H1 (cell line): ENCODE data around the gene TESMIN. TPM values are rescaled to one million over a fixed set of nuclear protein-coding genes. Genes with fewer than 3 reads are reported as not detected.

Experiments
- CTCF ChIA-PET: fragments of 300-600 bp; sonication (Branson Sonifier 250); formaldehyde crosslinking; loops from one replicate; lab custom pipeline; 2021; ENCODE audit not compliant: partially characterized antibody; lab: Charles Lee
- POLR2A ChIA-PET: fragments of 300-600 bp; sonication (Branson Sonifier 250); formaldehyde crosslinking; loops from one replicate; lab custom pipeline; 2021; ENCODE audit warnings: inconsistent platforms; ENCODE audit not compliant: partially characterized antibody; lab: Charles Lee
- DNase-seq, 2 experiments: peaks; one replicate each; pipeline versions ENCODE4 v3.0.0 to v3.0.0-alpha.2; 2010 to 2022; ENCODE audit warnings: low spot score in 2 of 2, low read depth in 1 of 2, mixed read lengths in 1 of 2
- FAIRE-seq: peaks from 2 replicates; lab custom pipeline; 2011; peaks lifted over from hg19 to GRCh38; lab: Jason Lieb, UNC
- H2AFZ ChIP-seq: 2 replicates; pipeline ENCODE4 v1.8.1; 2012; ENCODE audit warnings: low read length, inconsistent platforms
- H2AK5ac ChIP-seq: 2 replicates; pipeline ENCODE4 v1.6.1; 2013; ENCODE audit warnings: low read depth, low read length
- H2BK120ac ChIP-seq: replicated peaks from 2 replicates; pipeline ENCODE3; 2013; ENCODE audit warnings: low read depth, low read length, inconsistent platforms
- H2BK12ac ChIP-seq: 2 replicates; pipeline ENCODE4 v1.6.1; 2013; ENCODE audit warnings: low read depth, low read length
- H2BK15ac ChIP-seq: 2 replicates; pipeline ENCODE4 v1.6.1; 2013; ENCODE audit warnings: low read length
- H2BK20ac ChIP-seq: 2 replicates; pipeline ENCODE4 v1.6.1; 2013; ENCODE audit warnings: low read length
- H2BK5ac ChIP-seq: 2 replicates; pipeline ENCODE4 v1.6.1; 2013; ENCODE audit warnings: low read depth, low read length
- H3K14ac ChIP-seq: 2 replicates; pipeline ENCODE4 v1.6.1; 2013; ENCODE audit warnings: inconsistent platforms; ENCODE audit not compliant: insufficient read length
- H3K18ac ChIP-seq: 2 replicates; pipeline ENCODE4 v1.6.1; 2013; ENCODE audit warnings: low read length; ENCODE audit errors: extremely low read depth
- H3K23ac ChIP-seq: 2 replicates; pipeline ENCODE4 v1.6.1; 2013; ENCODE audit warnings: inconsistent platforms; ENCODE audit not compliant: insufficient read length
- H3K23me2 ChIP-seq: 2 replicates; pipeline ENCODE4 v1.6.1; 2013; ENCODE audit warnings: low read depth, low read length
- H3K27ac ChIP-seq: 2 replicates; pipeline ENCODE4 v1.6.1; 2011; ENCODE audit warnings: low read depth, low read length, inconsistent platforms
- H3K27me3 ChIP-seq, 4 experiments: replicated peaks in 1 of 4; 1 replicate in 1 of 4; 2 replicates in 3 of 4; pipeline versions ENCODE4 v1.6.1 to v1.8.1; 2011 to 2013; ENCODE audit warnings: low read length in 3 of 4, mild to moderate bottlenecking in 3 of 4, inconsistent platforms in 2 of 4, mixed read lengths in 2 of 4, moderate library complexity in 1 of 4; ENCODE audit not compliant: control insufficient read depth in 3 of 4, insufficient read depth in 3 of 4; ENCODE audit errors: extremely low read depth in 1 of 4
- H3K36me3 ChIP-seq, 4 experiments: 2 replicates each; pipeline versions ENCODE4 v1.6.1 to v1.8.1; 2011 to 2013; ENCODE audit warnings: mild to moderate bottlenecking in 4 of 4, low read length in 3 of 4, moderate library complexity in 2 of 4, control low read depth in 1 of 4, inconsistent platforms in 1 of 4; ENCODE audit not compliant: insufficient read depth in 4 of 4, control insufficient read depth in 2 of 4
- H3K4ac ChIP-seq: replicated peaks from 2 replicates; pipeline ENCODE3; 2013; ENCODE audit warnings: low read length, low read depth, mixed read lengths, inconsistent platforms; ENCODE audit not compliant: insufficient read length
- H3K4me1 ChIP-seq, 4 experiments: replicated peaks in 1 of 4; 1 replicate in 1 of 4; 2 replicates in 3 of 4; pipeline versions ENCODE4 v1.6.1 to v1.8.1; 2011 to 2013; ENCODE audit warnings: low read length in 3 of 4, inconsistent platforms in 2 of 4, mixed read lengths in 1 of 4; ENCODE audit not compliant: insufficient read depth in 4 of 4, control insufficient read depth in 3 of 4
- H3K4me2 ChIP-seq, 2 experiments: 2 replicates each; pipeline versions ENCODE4 v1.6.1 to v1.8.1; 2011 to 2013; ENCODE audit warnings: low read depth in 2 of 2, low read length in 2 of 2, control low read depth in 1 of 2, inconsistent platforms in 1 of 2, mild to moderate bottlenecking in 1 of 2; ENCODE audit not compliant: insufficient read depth in 1 of 2
- H3K4me3 ChIP-seq, 4 experiments: fragments of 200-600, 300-600 bp in 1 of 4; sonication (generic), shearing (Covaris generic), sonication (Bioruptor Twin) in 1 of 4; 2 replicates each; pipeline versions ENCODE4 v1.5.1 to v1.8.1; 2011 to 2016; ENCODE audit warnings: low read length in 4 of 4, low read depth in 3 of 4, control low read depth in 2 of 4, inconsistent platforms in 2 of 4, mild to moderate bottlenecking in 2 of 4, mixed read lengths in 1 of 4, moderate library complexity in 1 of 4; ENCODE audit not compliant: insufficient read depth in 2 of 4; ENCODE audit errors: extremely low read depth in 1 of 4
- H3K56ac ChIP-seq: replicated peaks from 2 replicates; pipeline ENCODE3; 2013; ENCODE audit warnings: low read depth, mild to moderate bottlenecking, mixed read lengths, low read length, inconsistent platforms; ENCODE audit not compliant: insufficient read length
- H3K79me1 ChIP-seq: 2 replicates; pipeline ENCODE4 v1.6.1; 2013; ENCODE audit warnings: low read depth, low read length, control low read depth
- H3K79me2 ChIP-seq, 2 experiments: 2 replicates each; pipeline versions ENCODE4 v1.6.1 to v1.8.1; 2012 to 2013; ENCODE audit warnings: low read length in 2 of 2, mild to moderate bottlenecking in 2 of 2, inconsistent platforms in 1 of 2; ENCODE audit not compliant: insufficient read depth in 2 of 2, control insufficient read depth in 1 of 2
- H3K9ac ChIP-seq, 4 experiments: replicated peaks in 1 of 4; 1 replicate in 1 of 4; 2 replicates in 3 of 4; pipeline versions ENCODE4 v1.6.1 to v1.8.1; 2011 to 2013; ENCODE audit warnings: low read depth in 3 of 4, low read length in 3 of 4, control low read depth in 2 of 4, mild to moderate bottlenecking in 2 of 4, moderate library complexity in 2 of 4, inconsistent platforms in 1 of 4; ENCODE audit errors: extremely low read depth in 1 of 4
- H3K9me3 ChIP-seq, 2 experiments: 2 replicates each; pipeline versions ENCODE4 v1.6.1 to v1.8.1; 2012 to 2013; ENCODE audit warnings: mild to moderate bottlenecking in 2 of 2, moderate library complexity in 2 of 2, control low read depth in 1 of 2, inconsistent platforms in 1 of 2, low read depth in 1 of 2, low read length in 1 of 2, mixed read lengths in 1 of 2; ENCODE audit not compliant: insufficient read depth in 2 of 2
- H4K20me1 ChIP-seq, 2 experiments: replicated peaks in 1 of 2; 2 replicates each; pipeline versions ENCODE3 to v1.8.1; 2011 to 2013; ENCODE audit warnings: inconsistent platforms in 2 of 2, low read length in 2 of 2, mild to moderate bottlenecking in 1 of 2; ENCODE audit not compliant: insufficient read depth in 2 of 2, control insufficient read depth in 1 of 2
- H4K5ac ChIP-seq: 2 replicates; pipeline ENCODE4 v1.6.1; 2013; ENCODE audit warnings: low read length, low read depth, mixed read lengths, inconsistent platforms; ENCODE audit not compliant: insufficient read length
- H4K8ac ChIP-seq: 2 replicates; pipeline ENCODE4 v1.8.0; 2013; ENCODE audit warnings: mild to moderate bottlenecking, moderate library complexity, low read length, inconsistent platforms; ENCODE audit not compliant: insufficient read depth; ENCODE audit errors: extremely low read depth
- H4K91ac ChIP-seq: replicated peaks from 2 replicates; pipeline ENCODE3; 2013; ENCODE audit warnings: low read length, mixed read lengths, inconsistent platforms; ENCODE audit not compliant: insufficient read length
- CHD2 ChIP-seq: IDR thresholded peaks from 2 replicates; pipeline ENCODE4 v1.6.1; 2012; ENCODE audit warnings: low read length, improper control_type of control experiment
- EP300 ChIP-seq, 2 experiments: IDR thresholded peaks; 1 replicate in 1 of 2; 2 replicates in 1 of 2; pipeline ENCODE4 v1.6.1; 2011 to 2012; ENCODE audit warnings: low read depth in 2 of 2, low read length in 2 of 2, mild to moderate bottlenecking in 2 of 2, borderline replicate concordance in 1 of 2, inconsistent platforms in 1 of 2, moderate library complexity in 1 of 2
- GTF2F1 ChIP-seq: IDR thresholded peaks from 2 replicates; pipeline ENCODE4 v1.6.1; 2012; ENCODE audit warnings: low read depth, low read length, improper control_type of control experiment, borderline replicate concordance
- KDM1A ChIP-seq: fragments of 200-600, 300-600 bp; sonication (generic); IDR thresholded peaks from 2 replicates; pipeline ENCODE4 v1.7.1; 2016; ENCODE audit warnings: mild to moderate bottlenecking, low read length, borderline replicate concordance
- NRF1 ChIP-seq: IDR thresholded peaks from 2 replicates; pipeline ENCODE4 v1.6.1; 2011; ENCODE audit warnings: mild to moderate bottlenecking, low read depth, low read length, improper control_type of control experiment
- RAD21 ChIP-seq, 2 experiments: IDR thresholded peaks in 1 of 2; conservative IDR thresholded peaks in 1 of 2; 2 replicates each; pipeline ENCODE4 v1.6.1; 2011; ENCODE audit warnings: low read depth in 2 of 2, low read length in 2 of 2, improper control_type of control experiment in 1 of 2, inconsistent platforms in 1 of 2, mild to moderate bottlenecking in 1 of 2, moderate library complexity in 1 of 2
- RBBP5 ChIP-seq: IDR thresholded peaks from 2 replicates; pipeline ENCODE4 v1.7.1; 2012; ENCODE audit warnings: low read depth, mild to moderate bottlenecking, inconsistent platforms, low read length, moderate library complexity, borderline replicate concordance
- SIN3A ChIP-seq, 2 experiments: IDR thresholded peaks in 1 of 2; conservative IDR thresholded peaks in 1 of 2; 2 replicates each; pipeline ENCODE4 v1.6.1; 2011 to 2012; ENCODE audit warnings: low read length in 2 of 2, improper control_type of control experiment in 1 of 2, low read depth in 1 of 2, mild to moderate bottlenecking in 1 of 2
- SP2 ChIP-seq: IDR thresholded peaks from 2 replicates; pipeline ENCODE4 v1.6.1; 2012; ENCODE audit warnings: mild to moderate bottlenecking, low read length, inconsistent platforms
- SRF ChIP-seq: IDR thresholded peaks from 2 replicates; pipeline ENCODE4 v1.6.1; 2011; ENCODE audit warnings: mild to moderate bottlenecking, low read depth, low read length, moderate library complexity
- TAF1 ChIP-seq: IDR thresholded peaks from 2 replicates; pipeline ENCODE4 v1.6.1; 2011; ENCODE audit warnings: mild to moderate bottlenecking, low read depth, low read length
- TBP ChIP-seq: IDR thresholded peaks from 2 replicates; pipeline ENCODE4 v1.6.1; 2011; ENCODE audit warnings: low read depth, low read length, improper control_type of control experiment
- ZNF274 ChIP-seq: IDR thresholded peaks from 2 replicates; pipeline ENCODE4 v1.7.0; 2012; ENCODE audit warnings: low read length, borderline replicate concordance; ENCODE audit errors: extremely low read depth
- WGBS, 2 experiments: shearing (Covaris generic) in 1 of 2; methylation state at CpG; one replicate each; pipeline versions ENCODE4 v1.1.6 to v1.1.7; 2013 to 2015; ENCODE audit warnings: low lambda C conversion rate in 2 of 2, mixed read lengths in 2 of 2, inconsistent platforms in 1 of 2, low coverage in 1 of 2, missing lambda C conversion rate in 1 of 2; ENCODE audit not compliant: insufficient replicate concordance in 2 of 2, insufficient coverage in 1 of 2, insufficient read length in 1 of 2; ENCODE audit errors: extremely low coverage in 1 of 2, missing lambda C conversion rate in 1 of 2; 5-methylcytosine and 5-hydroxymethylcytosine counted together
- polyA plus RNA-seq, 7 experiments: library from polyadenylated mRNA; depleted of rRNA in 3 of 7; stranded (reverse) in 5 of 7; unstranded in 2 of 7; fragments of >200 nt in 5 of 7; fragments of 200-250 nt in 2 of 7; gene quantifications; 1 replicate in 5 of 7; 2 replicates in 1 of 7; 4 replicates in 1 of 7; pipeline versions ENCODE4 v1.2.1 to v1.2.3, GENCODE V29; 2011 to 2013; ENCODE audit warnings: missing spikeins in 2 of 7, mixed read lengths in 2 of 7
- total RNA-seq: library from RNA; stranded (reverse); fragmentation: NEBNext Ultra II Directional; extraction: Animal tissue kit (Norgen Biotek cat#: 25700); gene quantifications from 2 replicates; pipeline ENCODE4 v1.2.1, GENCODE V29; 2021
- TF ChIP-seq, protein P1 (sequence below): IDR thresholded peaks from 2 replicates; pipeline ENCODE4 v1.6.1; 2012; ENCODE audit warnings: inconsistent platforms

TESMIN gene
- total and polyA plus RNA-seq, 2 of the 8 experiments (the other 6 are each of a cell fraction or from before 2014, with no cell fraction given): 22.6 to 61.1 TPM

DNA sequence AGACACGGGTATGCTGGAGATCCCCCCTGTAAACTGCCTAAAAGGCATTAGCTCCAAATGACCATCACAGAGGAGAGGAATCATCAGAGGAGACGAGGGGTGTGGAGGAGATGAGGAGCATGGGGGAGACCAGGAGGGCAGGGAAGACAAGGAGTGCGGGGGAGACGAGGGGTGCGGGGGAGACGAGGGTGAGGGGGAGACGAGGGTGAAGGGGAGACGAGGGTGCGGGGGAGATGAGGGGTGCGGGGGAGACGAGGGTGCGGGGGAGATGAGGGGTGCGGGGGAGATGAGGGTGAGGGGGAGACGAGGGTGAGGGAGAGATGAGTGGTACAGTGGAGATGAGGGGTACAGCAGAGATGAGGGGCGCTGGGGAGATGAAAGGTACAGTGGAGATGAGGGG, 84.5 kb downstream of the TESMIN start:
- DNase-seq (no peak), FAIRE-seq (no peak)
- Histone ChIP-seq H4K5ac (no peak overlapping the region), H4K91ac (no peak overlapping the region), H2BK5ac (no peak overlapping the region), H3K79me1 (no peaks in the 10 kb centered on the region), H3K79me2 (no peaks in the 10 kb centered on the region), H2BK20ac (no peak overlapping the region), H2BK15ac (no peak overlapping the region), H4K8ac (no peak overlapping the region), H3K9ac (no peak overlapping the region), H2BK120ac (no peak overlapping the region), H3K56ac (no peak overlapping the region), H3K14ac (no peak overlapping the region), H3K4ac (no peak overlapping the region), H3K27ac (no peak overlapping the region), H2AK5ac (no peak overlapping the region), H3K23me2 (no peaks in the 10 kb centered on the region; the same call in 1 of the 2 replicates), H3K4me2 (no peak overlapping the region), H3K18ac (no peak overlapping the region), H3K4me1 (peaks cover 0 to 4% (median 1%) of the 10 kb centered on the region in 4 experiments; a peak in 3 of 7 replicates), H2AFZ (no peak overlapping the region), H2BK12ac (no peak overlapping the region), H3K4me3 (no peak overlapping the region), H4K20me1 (no peaks in the 10 kb centered on the region), H3K9me3 (no peaks in the 10 kb centered on the region; a peak in 1 of 4 replicates), H3K27me3 (no peaks in the 10 kb centered on the region), H3K36me3 (no peaks in the 10 kb centered on the region), H3K23ac (no peak overlapping the region)
- ChIA-PET CTCF (interaction anchor here (0.7 kb wide), 1 partner anchor 57 kb away, joined by 3 read pairs; no protein-coding TSS in a partner anchor), POLR2A (interaction anchor here (1.3 kb wide), 1 partner anchor 17 kb away, joined by 3 read pairs; no protein-coding TSS in a partner anchor)
- WGBS, 2 experiments: 72 to 100% methylated on average over 2 to 5 of the region's 15 CpGs
- TF ChIP-seq TBP (no peak), RAD21 (IDR thresholded peaks at IDR 0.05 in 1 of 2, conservative IDR thresholded peaks at IDR 0.05 in 1 of 2; ENCODE audit: low read depth in 2 of 2, low read length in 2 of 2) (no peak), KDM1A (no peak), SIN3A (conservative IDR thresholded peaks at IDR 0.05 in 1 of 2, IDR thresholded peaks at IDR 0.05 in 1 of 2; ENCODE audit: low read depth in 1 of 2, low read length in 2 of 2) (no peak), EP300 (IDR thresholded peaks at IDR 0.05; ENCODE audit: borderline replicate concordance in 1 of 2, low read depth in 2 of 2, low read length in 2 of 2) (no peak), SRF (no peak), RBBP5 (no peak), ZNF274 (no peak), CHD2 (no peak), GTF2F1 (no peak), NRF1 (no peak), TAF1 (no peak), SP2 (no peak)
- TF ChIP-seq, protein P1, sequence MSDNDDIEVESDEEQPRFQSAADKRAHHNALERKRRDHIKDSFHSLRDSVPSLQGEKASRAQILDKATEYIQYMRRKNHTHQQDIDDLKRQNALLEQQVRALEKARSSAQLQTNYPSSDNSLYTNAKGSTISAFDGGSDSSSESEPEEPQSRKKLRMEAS: no peak
